HTERT RPE-1 (cell line): ENCODE results near the gene KIAA1217.

Experiments used
- in situ Hi-C: fragments of 300-500 bp; cut with MboI; formaldehyde crosslinking; loops from 4 replicates; pipeline ENCODE4 v1.14.3; 2020; ENCODE audit warnings: low sequenced_read_pairs

KIAA1217 gene

DNA sequence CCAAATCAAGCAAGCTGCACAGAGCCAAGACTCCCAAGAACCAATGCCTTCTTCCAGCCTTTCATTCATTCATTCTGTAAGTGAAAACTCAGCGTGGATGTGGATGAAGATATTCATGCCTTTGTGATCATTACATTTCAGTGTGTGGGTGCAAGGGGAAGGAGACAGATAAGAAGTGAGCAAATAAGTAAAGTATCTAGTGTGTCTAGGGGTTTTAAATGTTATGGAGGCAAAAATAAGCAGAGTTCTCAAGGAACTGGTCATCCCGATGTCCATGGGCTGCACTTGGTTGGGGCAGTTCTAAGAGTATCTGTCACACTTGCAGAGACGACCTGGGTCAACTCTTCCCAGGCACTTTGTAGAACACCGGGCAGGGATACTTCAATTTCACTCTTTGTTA lies 149.1 kb downstream of the KIAA1217 start:
- in situ Hi-C loops = no loop called here

DNA sequence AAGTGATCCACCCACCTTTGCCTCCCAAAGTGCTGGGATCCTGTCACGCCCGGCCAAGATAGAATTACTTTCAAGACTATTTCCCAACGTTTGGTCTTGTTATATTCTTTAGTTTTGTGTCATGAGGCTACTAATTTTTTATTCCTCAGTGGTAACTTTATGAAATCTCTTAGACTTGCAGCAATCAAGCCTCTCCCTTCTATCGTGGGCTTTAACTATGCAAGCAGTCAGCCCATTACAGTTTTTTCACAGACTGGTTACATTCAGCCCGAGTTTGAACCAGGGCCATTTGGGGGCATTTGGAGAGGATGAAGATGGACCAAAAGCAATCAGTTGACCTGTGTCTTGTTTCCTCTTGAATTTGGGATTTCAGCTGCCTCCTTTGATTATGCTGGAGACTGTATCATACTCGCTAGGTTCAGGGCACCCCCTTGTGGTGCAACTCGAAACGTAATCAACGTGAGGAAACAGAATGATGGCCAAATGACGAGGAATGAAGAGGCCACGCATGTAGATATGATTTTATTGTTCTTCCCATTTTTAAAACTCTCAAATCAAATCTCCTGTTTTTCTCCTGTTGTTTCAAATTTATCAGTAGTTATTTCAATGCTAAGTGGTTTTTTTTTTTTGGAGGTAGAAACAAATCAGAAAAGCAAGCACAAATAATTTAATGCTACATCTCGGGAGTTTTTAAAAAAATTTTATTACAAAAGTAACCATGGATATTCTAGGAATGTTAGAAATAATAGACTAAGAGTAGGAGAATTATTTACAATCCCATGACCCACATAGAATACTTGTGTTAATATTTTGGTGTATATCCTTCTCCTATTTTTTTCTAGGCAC lies 151.6 kb downstream of the KIAA1217 start:
- in situ Hi-C loops = no loop called here

DNA sequence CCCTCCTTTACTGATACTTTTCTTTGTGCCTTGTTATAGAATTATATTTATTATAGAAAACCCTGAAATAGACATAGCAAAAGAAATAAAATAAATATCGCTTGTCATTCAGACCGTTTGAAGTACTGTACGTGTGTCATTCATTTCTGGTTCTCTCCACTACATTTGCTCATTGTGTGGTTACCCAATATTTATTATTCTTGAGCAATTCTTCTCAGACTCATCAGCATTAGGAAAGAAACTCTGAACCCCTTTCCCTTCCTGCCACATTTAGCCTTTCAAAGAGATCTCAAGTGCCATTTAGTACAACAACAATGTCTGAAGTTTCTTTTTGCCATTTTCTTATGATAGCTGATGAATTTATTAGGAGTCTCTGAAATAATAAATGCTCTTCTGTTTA lies 154.1 kb downstream of the KIAA1217 start:
- in situ Hi-C loops = no loop called here

DNA sequence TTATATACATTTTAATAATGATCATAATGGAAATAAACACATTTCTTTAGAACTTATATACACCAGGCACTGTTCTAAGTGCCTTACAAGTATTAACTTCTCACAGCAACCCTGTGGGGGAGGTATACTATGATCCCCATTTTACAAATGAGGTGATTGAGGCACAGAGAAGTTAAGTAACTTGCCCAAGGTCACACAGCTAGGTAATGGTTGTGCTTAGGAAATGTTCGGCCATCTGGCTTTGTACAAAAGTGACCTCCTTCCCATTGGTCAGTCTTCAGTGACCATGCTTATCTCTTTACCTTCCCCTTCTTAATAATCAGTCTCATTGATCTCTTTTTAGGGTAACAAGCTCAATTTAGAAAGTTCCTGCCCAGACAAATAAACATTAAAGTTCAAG lies 158.8 kb downstream of the KIAA1217 start:
- in situ Hi-C loops = no loop called here

DNA sequence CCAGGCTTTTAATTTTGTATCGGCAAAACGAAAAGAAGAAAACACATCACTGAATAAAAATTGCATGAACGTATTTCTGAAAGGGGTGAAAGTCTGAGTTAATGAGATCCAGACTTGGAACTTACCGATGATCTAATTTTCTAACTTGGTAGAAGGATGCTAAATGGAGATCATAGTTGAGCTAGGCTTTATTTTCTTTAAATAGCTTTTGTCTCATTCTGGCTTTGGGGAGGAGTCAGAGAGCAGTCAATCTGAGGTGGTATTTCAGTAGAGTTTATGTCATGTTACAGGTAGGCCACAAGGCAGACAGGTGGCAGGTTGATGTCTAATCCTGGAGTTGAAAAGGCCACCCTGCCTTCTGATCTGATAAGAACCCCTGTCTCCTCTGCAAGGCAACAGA lies 161.9 kb downstream of the KIAA1217 start:
- in situ Hi-C loops = no loop called here

DNA sequence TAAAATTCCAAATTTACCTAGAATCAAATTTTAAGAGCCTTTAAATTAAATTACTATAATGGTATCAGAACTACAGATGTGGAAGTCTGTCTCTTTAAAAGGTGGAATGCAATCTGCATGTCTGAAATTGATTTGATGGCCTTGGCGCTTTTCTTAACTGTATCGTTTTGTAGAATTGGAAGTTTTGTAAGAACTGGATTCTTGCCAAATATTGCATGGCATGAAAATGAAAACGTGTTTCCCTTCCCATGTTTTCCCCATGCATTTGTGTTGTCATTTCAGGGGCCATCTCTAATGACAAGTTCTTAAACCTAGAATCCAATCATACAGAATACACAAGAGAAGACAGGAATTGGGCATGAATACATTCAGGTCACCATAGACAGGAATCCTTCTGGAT lies 162.5 kb downstream of the KIAA1217 start:
- in situ Hi-C loops = no loop called here

DNA sequence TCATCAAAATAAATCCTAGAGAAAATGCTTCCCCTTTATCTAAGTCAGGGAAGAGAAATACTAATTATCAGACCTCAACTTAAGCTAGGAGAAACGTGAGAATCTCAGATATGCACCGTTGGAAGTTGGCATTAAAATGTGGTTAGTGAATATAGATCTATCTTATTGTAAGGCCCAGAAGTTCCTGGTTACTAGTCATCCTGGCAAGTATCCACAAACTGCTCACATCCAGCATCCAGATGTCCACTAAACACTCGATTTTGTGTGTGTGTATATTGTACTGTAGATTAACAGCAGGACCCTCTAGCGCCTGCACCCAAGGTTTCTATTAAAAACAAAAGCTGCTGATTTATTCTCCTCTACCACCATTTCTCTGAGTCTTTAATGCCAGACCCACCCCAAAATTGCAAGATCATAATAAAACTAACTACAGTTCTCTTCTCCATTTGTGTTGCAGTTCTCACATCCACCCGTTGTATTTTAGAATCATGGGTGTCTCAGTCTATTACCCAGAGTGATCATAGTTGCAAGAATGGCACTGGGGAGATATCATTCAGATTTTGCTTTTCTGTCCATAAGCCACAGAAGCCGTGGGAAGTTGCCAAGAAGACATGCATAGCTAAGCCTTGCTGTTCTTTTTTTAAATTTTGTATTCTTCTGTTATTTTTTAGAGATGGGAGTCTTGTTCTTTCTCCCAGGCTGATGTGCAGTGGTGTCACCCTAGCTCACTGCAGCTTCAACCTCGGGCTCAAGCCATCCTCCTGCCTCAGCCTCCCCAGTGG lies 165.4 kb downstream of the KIAA1217 start:
- in situ Hi-C loops = no loop called here

DNA sequence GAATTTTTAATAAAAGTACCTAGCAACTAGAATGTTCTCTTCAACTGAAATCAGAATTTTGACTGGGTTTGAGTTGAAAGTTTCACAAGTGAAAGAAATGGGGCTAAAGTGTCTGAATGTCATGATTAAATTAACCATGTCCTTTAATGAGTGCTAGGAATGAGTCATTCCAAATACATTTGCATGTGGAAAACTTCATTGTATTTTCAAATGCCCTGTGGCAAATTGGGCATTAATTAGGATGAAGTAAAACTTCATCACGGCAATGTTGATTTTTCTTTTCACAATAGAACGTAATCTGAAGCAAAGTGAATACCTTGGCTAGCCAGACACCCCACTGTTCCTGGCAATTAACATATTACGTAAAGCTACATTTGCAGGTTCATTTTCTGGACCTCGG lies 166.6 kb downstream of the KIAA1217 start:
- in situ Hi-C loops = no loop called here

DNA sequence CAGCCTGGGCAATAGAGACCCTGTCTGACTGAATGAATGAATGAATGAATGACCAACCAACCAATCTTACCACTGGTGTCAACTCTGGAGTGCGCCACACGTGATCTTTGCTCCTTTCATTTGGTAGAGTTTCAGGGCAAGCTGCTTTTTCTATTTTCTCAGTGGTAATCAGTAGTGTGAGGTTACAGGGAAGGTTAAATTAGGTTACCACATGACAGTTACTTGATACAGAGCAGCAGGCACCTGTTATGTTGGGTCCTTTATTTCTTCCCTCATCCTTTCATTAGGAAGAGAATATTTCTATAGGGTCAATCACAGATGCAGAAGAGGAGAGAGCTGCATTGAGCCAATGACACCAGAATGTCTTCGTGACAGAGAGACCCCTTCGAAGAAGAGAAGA lies 167.8 kb downstream of the KIAA1217 start:
- in situ Hi-C loops = no loop called here

DNA sequence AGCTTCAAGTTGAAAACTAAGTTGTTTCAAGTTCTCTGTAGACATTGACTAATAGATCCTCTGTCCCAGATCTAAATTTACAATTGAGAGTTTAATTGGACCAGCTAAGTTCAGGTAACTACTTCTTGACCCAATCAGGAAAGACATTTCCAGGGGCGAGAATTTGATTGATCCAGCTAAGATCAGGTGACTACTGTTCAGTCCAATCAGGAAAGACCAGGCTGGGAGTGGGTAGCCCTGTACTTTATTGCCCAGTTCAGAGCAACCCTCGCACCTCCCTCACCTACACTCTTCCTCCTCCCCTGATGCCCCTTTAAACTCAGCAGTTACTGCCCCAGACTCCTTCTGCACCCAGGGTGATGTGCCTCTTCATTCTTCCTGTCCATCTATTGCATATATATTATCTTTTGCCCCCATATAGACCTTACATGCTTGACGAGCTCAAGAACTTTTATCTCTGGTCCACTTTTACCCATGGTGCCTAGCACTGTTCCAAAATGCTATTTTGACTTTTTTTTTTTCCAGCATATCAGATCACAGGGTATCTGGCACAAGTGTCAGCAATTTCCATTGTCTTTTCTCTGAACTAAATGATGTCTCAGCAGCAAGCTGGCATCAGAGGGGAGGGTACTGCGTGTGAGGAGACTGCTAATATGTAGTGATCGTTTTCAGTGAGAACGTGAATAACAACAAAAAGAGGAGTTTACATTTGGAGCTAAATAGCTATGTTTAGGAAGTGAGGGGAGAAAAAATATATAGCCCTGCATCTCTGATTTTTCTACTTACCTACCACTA lies 169.4 kb downstream of the KIAA1217 start:
- in situ Hi-C loops = no loop called here

DNA sequence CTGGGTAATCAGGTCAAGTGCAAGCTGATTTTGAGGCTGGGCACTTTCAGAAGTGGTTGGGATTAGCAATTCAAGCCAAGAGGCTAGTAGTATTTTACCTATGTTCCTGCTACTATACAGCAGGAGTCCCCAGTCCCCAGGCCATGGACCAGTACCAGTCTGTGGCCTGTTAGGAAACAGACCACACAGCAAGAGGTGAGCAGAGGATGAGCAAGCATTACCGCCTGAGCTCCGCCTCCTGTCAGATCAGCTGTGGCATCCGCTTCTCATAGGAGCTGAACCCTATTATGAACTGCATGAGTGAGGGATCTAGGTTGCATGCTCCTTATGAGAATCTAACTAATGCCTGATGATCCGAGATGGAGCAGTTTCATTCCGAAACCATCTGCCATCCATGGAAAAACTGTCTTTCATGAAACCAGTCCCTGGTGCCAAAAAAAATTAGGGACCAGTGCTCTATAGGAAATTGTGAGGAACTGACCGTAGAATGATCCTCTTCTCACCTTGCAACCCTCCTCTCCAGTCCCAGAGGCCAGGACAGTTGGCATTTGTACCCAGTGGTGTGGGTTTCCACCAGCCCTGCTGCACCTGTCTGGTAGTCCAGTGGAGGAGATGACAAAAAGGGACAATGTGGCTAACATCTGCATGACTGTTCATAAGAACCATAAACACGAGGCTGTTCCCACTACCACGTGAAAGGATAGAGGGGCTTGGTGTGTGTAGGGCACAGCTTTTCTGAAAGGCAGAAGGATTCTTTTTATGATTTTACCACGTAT lies 172.5 kb downstream of the KIAA1217 start:
- in situ Hi-C loops = no loop called here

DNA sequence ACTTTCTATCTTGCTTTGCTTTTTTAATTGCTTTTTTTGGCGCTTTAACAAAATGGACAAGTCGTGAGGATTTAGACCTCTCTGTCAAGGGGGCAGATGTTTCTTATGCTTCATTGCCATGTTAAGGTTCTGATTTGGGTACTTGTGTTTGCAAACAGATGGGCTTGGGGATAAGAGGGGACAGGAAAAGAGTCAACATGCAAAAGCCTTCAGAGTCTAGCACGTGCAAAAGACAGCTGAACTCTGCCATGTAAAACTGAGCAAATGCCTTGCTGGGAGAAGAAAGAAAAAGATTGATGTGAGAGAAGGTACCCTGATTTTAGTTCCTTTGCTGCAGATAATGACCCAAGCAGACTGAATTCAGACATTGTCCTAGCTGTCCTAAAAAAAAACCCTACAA lies 173.1 kb downstream of the KIAA1217 start:
- in situ Hi-C loops = no loop called here

DNA sequence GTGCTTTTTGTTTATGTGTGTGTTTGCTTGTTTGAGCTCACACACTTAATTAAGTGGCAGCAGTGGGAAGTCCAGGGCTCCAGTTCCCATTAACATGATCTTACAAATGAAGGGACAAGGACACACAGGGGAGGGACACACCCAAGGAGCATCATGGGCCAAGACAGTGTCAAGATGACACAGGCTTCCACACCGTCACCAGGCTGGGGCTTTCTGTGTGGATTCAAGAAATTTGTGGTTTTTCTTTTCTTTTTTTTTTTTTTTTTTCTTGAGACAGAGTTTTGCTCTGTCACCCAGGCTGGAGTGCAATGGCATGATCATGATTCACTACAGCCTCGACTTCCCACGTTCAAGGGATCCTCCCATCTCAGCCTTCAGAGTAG lies 173.6 kb downstream of the KIAA1217 start:
- in situ Hi-C loops = no loop called here

DNA sequence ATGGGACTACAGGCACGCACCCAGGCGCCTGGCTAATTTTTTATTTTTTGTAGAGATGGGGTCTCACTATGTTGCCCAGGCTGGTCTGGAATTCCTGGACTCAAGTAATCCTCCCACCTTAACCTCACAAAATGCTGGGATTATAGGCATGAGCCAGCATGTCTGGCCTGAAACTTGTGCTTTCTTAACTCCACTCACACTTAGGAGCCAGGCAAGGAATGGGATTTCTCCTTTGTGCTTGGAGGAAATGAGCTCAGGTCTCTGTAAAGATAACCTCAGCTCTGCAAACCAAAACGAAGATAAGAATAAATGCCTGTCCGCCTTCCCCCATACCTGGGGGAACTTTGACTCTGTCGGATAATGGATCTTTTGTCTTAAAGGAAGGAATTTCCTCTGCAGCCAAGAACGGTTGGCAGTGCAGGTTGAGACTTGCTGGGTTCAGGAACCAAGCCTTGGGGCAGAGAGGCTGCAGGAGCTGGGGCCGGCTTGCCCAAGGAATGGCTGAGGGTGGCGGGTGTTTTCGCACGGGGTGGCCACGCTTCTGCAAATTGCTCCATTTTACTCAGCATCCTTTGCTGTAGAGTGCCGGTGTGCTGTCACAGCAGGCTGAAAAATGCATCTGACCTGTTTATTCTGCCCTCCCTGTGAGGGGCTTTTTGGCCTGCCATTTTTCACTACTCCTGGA lies 174.2 kb downstream of the KIAA1217 start:
- in situ Hi-C loops = no loop called here

DNA sequence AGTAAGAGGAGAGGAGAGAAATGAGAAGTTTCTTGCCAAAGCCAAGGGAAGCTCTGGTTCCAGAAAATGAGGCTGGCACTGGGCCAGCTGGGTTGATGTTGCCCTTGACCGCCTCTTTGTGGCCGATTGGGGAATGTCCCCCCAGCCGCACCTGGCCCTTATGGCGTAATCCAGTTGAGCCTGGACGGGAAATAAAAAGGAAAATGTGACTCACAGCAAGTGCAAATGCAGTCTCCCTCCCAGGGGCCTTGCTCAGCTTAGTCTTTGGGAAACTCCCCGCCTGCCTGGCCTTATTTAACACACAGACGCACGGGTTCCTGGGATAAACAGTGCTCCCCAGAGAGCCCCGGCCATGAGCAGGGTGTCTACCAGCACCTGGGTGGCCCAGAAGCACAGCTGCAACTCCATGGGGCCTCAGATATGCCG lies 174.8 kb downstream of the KIAA1217 start:
- in situ Hi-C loops = no loop called here

DNA sequence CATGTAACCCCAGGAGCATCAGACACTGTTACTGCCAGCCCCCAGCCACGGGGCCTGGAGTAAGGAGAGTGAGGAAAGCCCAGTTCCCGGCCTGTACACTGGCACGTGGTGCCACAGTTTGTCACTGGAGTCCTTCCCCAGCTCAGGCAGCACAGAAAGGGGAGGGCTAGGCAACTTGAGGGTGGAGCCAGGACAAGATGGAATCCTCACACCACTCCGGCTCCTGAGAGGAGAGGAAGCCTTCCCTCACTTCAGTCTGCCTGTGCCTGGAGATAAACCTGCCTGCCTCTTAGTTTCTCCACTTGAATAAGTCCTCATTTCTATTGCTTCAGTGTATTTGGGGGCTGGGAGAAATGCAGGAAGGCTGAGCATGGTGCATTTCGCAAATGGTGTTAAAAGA lies 176.0 kb downstream of the KIAA1217 start:
- in situ Hi-C loops = no loop called here

DNA sequence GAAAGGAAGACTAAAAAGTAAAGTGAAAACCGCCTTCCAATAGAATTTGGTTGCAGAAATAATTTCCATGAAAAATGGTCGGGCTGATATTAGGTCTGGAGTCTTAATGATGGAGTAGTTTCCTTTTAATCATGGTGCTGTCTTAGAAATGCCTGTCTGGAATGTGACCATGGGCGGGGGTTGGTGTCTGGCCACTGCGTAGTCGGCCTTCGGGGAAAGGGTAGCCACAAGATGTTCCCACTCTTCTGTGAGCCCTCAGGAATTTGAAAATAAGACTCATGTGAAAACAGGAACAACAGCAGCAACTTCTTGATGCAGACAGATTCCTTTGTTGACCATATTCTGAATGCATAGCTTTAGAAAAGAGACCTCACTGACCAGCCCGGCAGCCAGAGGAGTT lies 176.8 kb downstream of the KIAA1217 start:
- in situ Hi-C loops = no loop called here

DNA sequence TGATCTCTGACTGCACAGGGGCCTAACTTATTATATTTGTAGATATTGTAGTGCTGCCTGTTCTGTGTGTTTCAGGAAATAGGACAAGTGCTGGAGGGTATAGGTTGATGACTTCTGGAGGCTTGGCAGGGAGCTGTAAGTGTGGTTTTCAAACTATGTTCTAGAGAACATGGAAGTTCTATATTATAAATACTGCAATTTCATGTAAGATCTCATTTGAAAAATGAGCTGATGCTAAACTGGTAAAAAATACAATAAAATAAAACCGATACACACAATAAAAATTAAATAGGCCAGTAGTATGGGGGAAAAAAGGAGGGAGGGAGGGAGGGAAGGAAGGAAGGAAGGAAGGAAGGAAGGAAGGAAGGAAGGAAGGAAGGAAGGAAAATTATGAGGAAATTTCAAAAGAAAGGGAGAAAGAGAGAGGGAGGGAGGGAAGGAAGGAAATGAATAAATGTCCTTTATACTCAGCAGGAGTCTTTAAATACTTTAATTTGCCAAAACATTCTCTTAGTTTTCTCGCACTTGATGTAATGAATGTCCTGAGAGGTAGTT lies 181.3 kb downstream of the KIAA1217 start:
- in situ Hi-C loops = no loop called here

DNA sequence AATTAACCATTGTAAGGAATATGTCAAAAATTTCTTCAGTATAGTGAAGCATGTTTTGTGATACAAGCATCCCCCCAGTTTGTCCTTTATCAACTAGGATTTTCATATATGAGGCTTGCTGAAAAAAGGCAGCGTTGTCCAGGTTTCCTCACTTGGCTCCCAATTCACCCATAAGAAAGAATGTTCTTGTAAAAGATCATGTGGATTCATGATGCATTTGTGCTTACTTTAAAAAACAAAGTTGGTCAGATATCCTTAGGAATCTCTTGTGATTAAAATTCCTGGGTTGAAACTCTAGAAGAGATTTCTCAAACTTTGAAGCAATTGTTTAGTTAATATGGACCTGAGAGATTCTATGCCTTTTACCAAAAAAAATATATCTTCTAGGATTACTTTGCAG lies 181.8 kb downstream of the KIAA1217 start:
- in situ Hi-C loops = no loop called here

DNA sequence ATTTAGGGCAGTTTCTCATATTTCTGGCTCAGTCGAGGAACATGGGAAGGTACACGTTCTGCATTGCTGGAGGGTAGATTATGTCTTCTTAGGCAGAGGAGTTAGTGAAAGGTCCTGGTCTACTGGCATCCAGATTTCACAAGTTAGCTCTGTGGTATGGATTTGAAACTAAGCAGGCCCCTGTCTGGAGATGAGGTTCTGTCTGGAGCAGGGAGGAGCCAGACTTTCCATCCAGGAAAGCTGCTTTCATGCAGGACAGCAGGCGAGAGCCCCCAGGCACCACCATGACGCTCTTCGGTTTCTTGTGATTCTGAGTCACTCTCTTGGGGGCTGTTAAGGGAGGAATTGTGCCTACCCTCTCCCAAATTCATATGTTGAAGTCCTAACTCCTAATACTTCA lies 184.3 kb downstream of the KIAA1217 start:
- in situ Hi-C loops = no loop called here
